HepG2 (cell line): ENCODE results near the gene TCAP. TPM values are rescaled to one million over a fixed set of nuclear protein-coding genes. Genes with fewer than 3 reads are reported as not detected.

ENCODE experiments used
- ETV5 ChIP-seq: IDR thresholded peaks from 2 replicates; pipeline ENCODE4 v1.6.1; 2018; ENCODE audit warnings: missing biosample characterization, missing genetic modification reagents, inconsistent platforms, borderline replicate concordance
- ETV6 ChIP-seq: sonication (generic); formaldehyde crosslinking; conservative IDR thresholded peaks from 2 replicates; pipeline ENCODE4 v1.4.0; 2020; ENCODE audit warnings: missing genetic modification reagents
- GABPB1 ChIP-seq: IDR thresholded peaks from 2 replicates; pipeline ENCODE4 v1.6.1; 2016; ENCODE audit warnings: mild to moderate bottlenecking, missing genetic modification reagents, moderate library complexity, missing compliant biosample characterization
- GATAD2A ChIP-seq: IDR thresholded peaks from 2 replicates; pipeline ENCODE4 v1.6.1; 2016
- HES4 ChIP-seq: sonication (generic); formaldehyde crosslinking; IDR thresholded peaks from 2 replicates; pipeline ENCODE4 v1.9.0; 2021; ENCODE audit warnings: mild to moderate bottlenecking, missing genetic modification reagents, borderline replicate concordance
- HIC2 ChIP-seq: sonication (generic); formaldehyde crosslinking; IDR thresholded peaks from 2 replicates; pipeline ENCODE4 v1.9.0; 2022; ENCODE audit warnings: low read depth, missing genetic modification reagents
- HNF1A ChIP-seq, 2 experiments: sonication (generic) in 1 of 2; formaldehyde crosslinking in 1 of 2; IDR thresholded peaks; 2 replicates each; pipeline versions ENCODE4 v1.4.0 to v1.6.1; 2016 to 2020; ENCODE audit warnings: borderline replicate concordance in 1 of 2, low read depth in 1 of 2, mild to moderate bottlenecking in 1 of 2, missing genetic modification reagents in 1 of 2
- IKZF5 ChIP-seq: IDR thresholded peaks from 2 replicates; pipeline ENCODE4 v1.6.1; 2018; ENCODE audit warnings: missing genetic modification reagents, mild to moderate bottlenecking, missing compliant biosample characterization
- KLF16 ChIP-seq, 2 experiments: sonication (generic) in 1 of 2; formaldehyde crosslinking in 1 of 2; IDR thresholded peaks; 2 replicates each; pipeline versions ENCODE4 v1.6.1 to v1.8.0; 2016 to 2023; ENCODE audit warnings: missing genetic modification reagents in 2 of 2, missing compliant biosample characterization in 1 of 2
- NR1H2 ChIP-seq: sonication (generic); formaldehyde crosslinking; IDR thresholded peaks from 2 replicates; pipeline ENCODE4 v1.8.1; 2022; ENCODE audit warnings: low read depth, missing genetic modification reagents, borderline replicate concordance
- PCBP1 ChIP-seq: fragments of 200-400 bp; formaldehyde crosslinking; IDR thresholded peaks from 2 replicates; pipeline ENCODE4 v1.6.1; 2017; ENCODE audit warnings: mild to moderate bottlenecking, low read depth, low read length, borderline replicate concordance
- RAD21 ChIP-seq: fragments of 450-650 bp; formaldehyde crosslinking; IDR thresholded peaks from 2 replicates; pipeline ENCODE4 v1.5.0; 2020; ENCODE audit warnings: mild to moderate bottlenecking
- TFDP1 ChIP-seq: IDR thresholded peaks from 2 replicates; pipeline ENCODE4 v1.6.1; 2016; ENCODE audit warnings: missing compliant biosample characterization, missing genetic modification reagents, borderline replicate concordance
- ZBTB26 ChIP-seq: IDR thresholded peaks from 2 replicates; pipeline ENCODE4 v1.6.1; 2016; ENCODE audit warnings: missing compliant biosample characterization, missing genetic modification reagents, borderline replicate concordance
- ZNF335 ChIP-seq: sonication (generic); formaldehyde crosslinking; IDR thresholded peaks from 2 replicates; pipeline ENCODE4 v1.4.0; 2020; ENCODE audit warnings: missing genetic modification reagents
- ZNF350 ChIP-seq: sonication (generic); formaldehyde crosslinking; IDR thresholded peaks from 2 replicates; pipeline ENCODE4 v1.4.0; 2020; ENCODE audit warnings: mild to moderate bottlenecking, low read depth, missing genetic modification reagents, borderline replicate concordance
- ZNF468 ChIP-seq: sonication (generic); formaldehyde crosslinking; IDR thresholded peaks from 2 replicates; pipeline ENCODE4 v1.8.0; 2022; ENCODE audit warnings: mild to moderate bottlenecking, moderate library complexity, missing genetic modification reagents
- ZNF501 ChIP-seq: sonication (generic); formaldehyde crosslinking; IDR thresholded peaks from 2 replicates; pipeline ENCODE4 v1.5.1; 2020; ENCODE audit warnings: mild to moderate bottlenecking, moderate library complexity, missing genetic modification reagents
- polyA plus RNA-seq, 8 experiments: library from polyadenylated mRNA; depleted of rRNA in 3 of 8; stranded (reverse) in 7 of 8; unstranded in 1 of 8; fragments of >200 nt; fragmentation: Illumina TruSeq in 4 of 8; extraction: Trizol in 4 of 8; gene quantifications; 2 replicates each; pipeline versions ENCODE4 v1.2.1 to v1.2.3, GENCODE V29; 2011 to 2016; ENCODE audit warnings: low read depth in 4 of 8, missing spikeins in 1 of 8, mixed read lengths in 1 of 8; ENCODE audit not compliant: insufficient read depth in 1 of 8
- total RNA-seq, 5 experiments: library from RNA; depleted of rRNA; stranded (reverse); fragments of >200 nt; fragmentation: Illumina TruSeq; extraction: Trizol; gene quantifications; 2 replicates each; pipeline ENCODE4 v1.2.3, GENCODE V29; 2016; ENCODE audit warnings: low read depth in 1 of 5

The TCAP gene
- total and polyA plus RNA-seq, 2 of the 13 experiments (the other 11 are each of a cell fraction or from before 2014, with no cell fraction given), result 0.24 to 0.65 TPM

- TF ChIP-seq HIC2 (CRISPR knock-in tag) (peak; percentile 85), KLF16 (CRISPR knock-in tag; IDR thresholded peaks at IDR 0.05) (peak in 1 of 2 experiments; percentile 27; a peak in 1 of 4 replicates), ZNF501 (CRISPR knock-in tag) (peak; percentile 55; the same call in 1 of the 2 replicates), ZBTB26 (CRISPR knock-in tag) (peak; percentile 27; the same call in 1 of the 2 replicates), PCBP1 (0 out of 2 replicates have a peak, but pooled peaks have one; percentile 46), TFDP1 (no peak), HNF1A (IDR thresholded peaks at IDR 0.05; ENCODE audit: low read depth) (no peak), HNF1A (CRISPR knock-in tag; IDR thresholded peaks at IDR 0.05; ENCODE audit: borderline replicate concordance) (0 out of 2 replicates have a peak, but pooled peaks have one; percentile 37), ZNF350 (CRISPR knock-in tag) (no peak), GATAD2A (CRISPR knock-in tag) (0 out of 2 replicates have a peak, but pooled peaks have one; percentile 25), IKZF5 (CRISPR knock-in tag) (0 out of 2 replicates have a peak, but pooled peaks have one; percentile 27), RAD21 (CRISPR knock-in tag) (peak; percentile 77), NR1H2 (CRISPR knock-in tag) (no peak), ZNF468 (CRISPR knock-in tag) (no peak), ETV5 (CRISPR knock-in tag) (0 out of 2 replicates have a peak, but pooled peaks have one; percentile 5), HES4 (CRISPR knock-in tag) (peak; percentile 32; the same call in 1 of the 2 replicates), GABPB1 (CRISPR knock-in tag) (peak; percentile 32; the same call in 1 of the 2 replicates), ETV6 (CRISPR knock-in tag) (0 out of 2 replicates have a peak, but pooled peaks have one; percentile 24), ZNF335 (peak; percentile 47; the same call in 1 of the 2 replicates)
Measured at GRCh38 chr17:39623356-39623950, 41.7 kb upstream of the TCAP start (continued).
